ENCODE results near the gene MVB12B. TPM values are rescaled to one million over a fixed set of nuclear protein-coding genes. Genes with fewer than 3 reads are reported as not detected.

The MVB12B gene
- total RNA-seq, 1 donor from 2014 or later, result 47.8 TPM

DNA sequence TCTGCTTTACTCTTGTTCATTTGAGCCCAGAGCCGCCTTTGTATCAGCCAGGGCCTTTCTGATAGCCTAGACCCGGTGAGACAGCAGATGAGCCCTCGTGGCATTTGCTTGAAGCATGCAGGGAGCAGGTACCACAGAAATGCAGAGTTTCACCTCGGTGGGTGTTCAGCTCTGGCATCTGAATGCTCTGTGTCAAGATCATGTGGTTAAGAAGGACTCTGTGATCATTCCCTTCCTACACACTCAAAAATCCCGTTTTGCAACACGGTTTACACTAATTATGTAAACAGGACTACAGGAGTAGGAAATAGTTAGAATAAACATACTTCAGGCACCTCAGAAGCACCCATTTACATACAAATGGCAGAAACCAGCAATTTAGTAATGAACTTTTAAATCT lies 67.2 kb downstream of the MVB12B start:
- Histone ChIP-seq H3K27me3 (ENCODE audit: low read depth) (no peaks in the 10 kb centered on the region), H3K9me3 (no peaks in the 10 kb centered on the region), H3K27ac (peak overlapping the region; percentile 78), H3K36me3 (peaks cover 51% of the 10 kb centered on the region), H3K4me1 (peaks cover 90% of the 10 kb centered on the region), H3K4me3 (no peak overlapping the region)
- intact Hi-C loops (cut with DNase I), result no loop called here
- TF ChIP-seq, protein P1, sequence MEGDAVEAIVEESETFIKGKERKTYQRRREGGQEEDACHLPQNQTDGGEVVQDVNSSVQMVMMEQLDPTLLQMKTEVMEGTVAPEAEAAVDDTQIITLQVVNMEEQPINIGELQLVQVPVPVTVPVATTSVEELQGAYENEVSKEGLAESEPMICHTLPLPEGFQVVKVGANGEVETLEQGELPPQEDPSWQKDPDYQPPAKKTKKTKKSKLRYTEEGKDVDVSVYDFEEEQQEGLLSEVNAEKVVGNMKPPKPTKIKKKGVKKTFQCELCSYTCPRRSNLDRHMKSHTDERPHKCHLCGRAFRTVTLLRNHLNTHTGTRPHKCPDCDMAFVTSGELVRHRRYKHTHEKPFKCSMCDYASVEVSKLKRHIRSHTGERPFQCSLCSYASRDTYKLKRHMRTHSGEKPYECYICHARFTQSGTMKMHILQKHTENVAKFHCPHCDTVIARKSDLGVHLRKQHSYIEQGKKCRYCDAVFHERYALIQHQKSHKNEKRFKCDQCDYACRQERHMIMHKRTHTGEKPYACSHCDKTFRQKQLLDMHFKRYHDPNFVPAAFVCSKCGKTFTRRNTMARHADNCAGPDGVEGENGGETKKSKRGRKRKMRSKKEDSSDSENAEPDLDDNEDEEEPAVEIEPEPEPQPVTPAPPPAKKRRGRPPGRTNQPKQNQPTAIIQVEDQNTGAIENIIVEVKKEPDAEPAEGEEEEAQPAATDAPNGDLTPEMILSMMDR (IDR thresholded peaks at IDR 0.05), result no peak
- no peak for DNase-seq
- ATAC-seq, result peak; percentile 11 to 34

DNA sequence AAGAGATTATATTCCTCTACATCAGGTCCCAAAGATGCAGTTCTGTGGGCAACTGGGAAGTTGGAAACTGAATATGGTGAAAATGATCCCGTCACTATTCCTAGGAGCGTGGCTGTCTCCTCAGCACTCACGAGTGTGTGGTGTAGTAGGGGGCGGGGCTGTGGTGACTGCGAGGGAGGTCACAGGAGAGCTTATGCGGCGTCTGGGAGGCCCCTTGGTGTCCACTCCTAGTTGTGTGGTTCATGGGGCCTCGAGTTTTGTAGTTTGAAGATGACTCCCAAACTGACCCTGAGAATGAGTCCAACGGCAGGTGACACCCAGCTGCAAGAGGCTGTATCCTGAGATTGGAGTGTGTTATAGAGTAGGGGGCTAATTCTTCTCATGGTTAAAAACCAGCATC lies 68.2 kb downstream of the MVB12B start:
- Histone ChIP-seq H3K4me1 (peaks cover 80% of the 10 kb centered on the region), H3K27me3 (ENCODE audit: low read depth) (no peaks in the 10 kb centered on the region), H3K27ac (peak overlapping the region; percentile 1), H3K36me3 (peaks cover 60% of the 10 kb centered on the region), H3K4me3 (no peak overlapping the region), H3K9me3 (no peaks in the 10 kb centered on the region)
- TF ChIP-seq, protein P1 (IDR thresholded peaks at IDR 0.05), result no peak
- ATAC-seq (no peak), DNase-seq (no peak)
- intact Hi-C loops (cut with DNase I), result loop anchor here (5.0 kb wide), 1 partner anchor 78 kb away; no protein-coding TSS in a partner anchor

DNA sequence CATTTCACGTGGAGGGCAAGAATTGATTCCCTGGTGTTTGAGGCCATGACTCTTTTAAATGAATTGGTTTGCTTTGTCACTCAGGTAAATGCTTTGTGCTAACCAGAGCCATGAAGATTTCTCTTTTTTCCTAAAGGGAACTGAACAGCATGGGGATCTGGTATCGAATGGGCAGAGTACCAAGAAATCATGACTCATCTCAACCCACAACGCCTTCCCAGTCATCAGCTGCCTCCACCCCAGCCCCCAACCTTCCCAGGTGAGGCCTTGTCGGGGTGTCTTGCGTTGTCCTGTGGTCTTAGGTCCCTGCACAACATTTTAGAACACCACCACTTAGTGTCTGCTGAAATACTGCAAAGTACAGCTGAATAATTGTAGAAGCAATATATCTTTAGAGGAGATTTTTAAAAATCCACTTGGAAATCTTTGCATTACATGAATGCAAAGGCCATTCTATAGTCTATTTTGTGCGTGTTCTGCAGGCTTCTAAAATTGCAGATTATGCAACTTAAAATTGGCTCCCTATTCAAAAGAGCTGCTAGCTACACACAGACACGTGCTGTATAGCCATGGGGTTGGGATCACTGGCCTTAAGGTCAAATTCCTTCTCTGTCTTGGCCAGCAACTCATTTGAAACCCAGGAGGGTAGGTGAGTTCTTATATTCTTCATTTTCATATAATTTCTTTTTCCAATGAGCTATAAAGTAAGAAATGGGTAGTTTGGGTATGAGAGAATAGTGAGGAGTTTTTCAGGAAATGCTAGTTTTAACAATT lies 69.0 kb downstream of the MVB12B start:
- ATAC-seq, result no peak
- no peaks in the 10 kb centered on the region for H3K9me3 ChIP-seq
- TF ChIP-seq, protein P1 (IDR thresholded peaks at IDR 0.05), result no peak
- H3K36me3 ChIP-seq, result peaks cover 60% of the 10 kb centered on the region
- peak overlapping the region; percentile 1 for H3K27ac ChIP-seq
- no peaks in the 10 kb centered on the region for H3K27me3 ChIP-seq (ENCODE audit: low read depth)
- no peak for DNase-seq
- intact Hi-C loops (cut with DNase I), result loop anchor here (5.0 kb wide), 1 partner anchor 78 kb away; no protein-coding TSS in a partner anchor
- peaks cover 74% of the 10 kb centered on the region for H3K4me1 ChIP-seq
- H3K4me3 ChIP-seq, result no peak overlapping the region

DNA sequence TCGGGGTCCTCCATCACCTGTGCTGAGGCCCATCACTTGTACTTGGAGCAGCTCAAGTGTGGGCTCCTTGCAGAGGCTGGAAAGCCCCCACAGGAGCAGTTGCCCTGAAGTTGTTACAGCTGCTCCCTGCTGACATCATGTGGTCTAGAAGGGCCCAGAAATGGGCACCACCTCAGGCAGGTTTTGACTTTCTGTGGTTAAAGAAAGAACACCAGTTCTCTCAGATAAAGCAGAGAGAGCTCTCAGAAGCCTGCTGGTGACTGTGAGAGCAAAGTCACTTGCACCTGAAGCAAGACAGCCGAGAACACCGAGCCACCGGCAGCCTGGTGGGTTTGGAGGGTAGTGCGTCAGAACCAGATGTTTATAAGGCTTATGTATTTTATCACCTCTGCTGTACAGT lies 70.4 kb downstream of the MVB12B start:
- TF ChIP-seq, protein P1 (IDR thresholded peaks at IDR 0.05), result peak; percentile 20
- Histone ChIP-seq H3K9me3 (no peaks in the 10 kb centered on the region), H3K27ac (no peak overlapping the region), H3K4me1 (peaks cover 60% of the 10 kb centered on the region), H3K4me3 (no peak overlapping the region), H3K27me3 (ENCODE audit: low read depth) (no peaks in the 10 kb centered on the region), H3K36me3 (peaks cover 70% of the 10 kb centered on the region)
- ATAC-seq (peak; percentile 14 to 34), DNase-seq (no peak)
- intact Hi-C loops (cut with DNase I), result loop anchor here (5.0 kb wide), 1 partner anchor 80 kb away; no protein-coding TSS in a partner anchor

DNA sequence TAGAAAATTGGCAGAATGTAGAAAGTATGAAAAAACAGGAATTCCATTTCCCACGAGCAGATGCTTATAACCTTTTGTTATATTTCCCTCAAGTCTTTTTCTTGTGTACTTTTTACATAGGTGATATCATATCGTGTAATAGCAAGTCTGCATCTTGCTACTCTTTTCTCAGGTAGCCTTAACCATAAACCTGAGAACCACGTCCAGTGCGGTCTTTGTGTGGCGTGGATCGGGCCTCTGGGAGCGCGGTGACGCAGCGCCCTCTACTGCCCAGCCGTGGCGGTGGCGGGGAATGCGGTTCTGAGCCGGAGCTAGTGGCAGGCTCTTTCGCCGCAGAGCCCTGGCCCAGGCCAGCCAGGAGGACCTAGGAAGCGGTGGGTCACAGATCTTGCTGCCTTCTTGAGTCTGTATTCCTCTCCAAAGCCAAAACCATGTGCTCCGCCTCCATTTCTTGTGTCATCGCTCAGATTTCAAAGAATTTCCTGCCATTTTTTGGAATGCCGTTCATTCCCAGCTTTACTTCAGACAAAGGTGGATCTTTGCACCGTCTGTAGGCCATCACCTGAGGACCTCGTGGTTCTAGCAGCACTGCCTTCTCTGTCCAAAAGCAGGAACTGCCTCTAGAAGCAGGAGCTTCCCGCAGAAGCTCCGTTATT lies 71.9 kb downstream of the MVB12B start:
- intact Hi-C loops (cut with DNase I), result loop anchor here (5.0 kb wide), 1 partner anchor 81 kb away; no protein-coding TSS in a partner anchor
- peaks cover 45% of the 10 kb centered on the region for H3K4me1 ChIP-seq
- peak; percentile 87 for DNase-seq
- TF ChIP-seq, protein P1 (IDR thresholded peaks at IDR 0.05), result peak; percentile 99
- peaks cover 73% of the 10 kb centered on the region for H3K36me3 ChIP-seq
- no peak overlapping the region for H3K4me3 ChIP-seq
- no peaks in the 10 kb centered on the region for H3K27me3 ChIP-seq (ENCODE audit: low read depth)
- peak; percentile 90 to 91 for ATAC-seq
- no peak overlapping the region for H3K27ac ChIP-seq
- H3K9me3 ChIP-seq, result no peaks in the 10 kb centered on the region
